OCI-LY3 (cell line): ENCODE data around the gene MIPOL1.

ENCODE experiments used
- EZH2phosphoT487 ChIP-seq: fragments of 200-600 bp; shearing (Covaris generic); IDR thresholded peaks from 2 replicates; pipeline ENCODE4 v1.6.1; 2018; ENCODE audit warnings: antibody characterized with exemption, mixed run types, low read depth
- TF ChIP-seq, protein P1 (sequence below): fragments of 200-600, 300-600 bp; sonication (generic); IDR thresholded peaks from 2 replicates; pipeline ENCODE4 v1.5.1; 2014; ENCODE audit warnings: antibody characterized with exemption, low read length, low read depth

DNA sequence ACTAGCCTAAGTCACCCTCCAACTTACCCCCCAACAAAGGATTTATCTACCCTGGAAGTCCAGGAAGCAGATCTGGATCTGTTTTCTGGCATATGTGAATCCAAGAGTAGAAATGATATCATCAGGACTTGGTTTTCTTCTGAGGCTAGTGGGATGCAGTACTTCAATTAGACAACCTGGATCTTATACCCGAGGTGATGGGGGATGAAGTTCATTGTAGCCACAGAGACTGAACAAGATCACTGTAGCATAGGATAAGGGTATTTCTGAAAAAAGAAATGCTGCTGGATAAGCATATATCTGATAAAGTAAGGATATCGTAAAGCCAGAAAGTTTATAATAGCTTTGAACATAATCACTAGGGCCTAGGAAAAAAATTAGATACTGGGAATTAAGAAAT lies 222.9 kb downstream of the MIPOL1 start:
- TF ChIP-seq, protein P1, sequence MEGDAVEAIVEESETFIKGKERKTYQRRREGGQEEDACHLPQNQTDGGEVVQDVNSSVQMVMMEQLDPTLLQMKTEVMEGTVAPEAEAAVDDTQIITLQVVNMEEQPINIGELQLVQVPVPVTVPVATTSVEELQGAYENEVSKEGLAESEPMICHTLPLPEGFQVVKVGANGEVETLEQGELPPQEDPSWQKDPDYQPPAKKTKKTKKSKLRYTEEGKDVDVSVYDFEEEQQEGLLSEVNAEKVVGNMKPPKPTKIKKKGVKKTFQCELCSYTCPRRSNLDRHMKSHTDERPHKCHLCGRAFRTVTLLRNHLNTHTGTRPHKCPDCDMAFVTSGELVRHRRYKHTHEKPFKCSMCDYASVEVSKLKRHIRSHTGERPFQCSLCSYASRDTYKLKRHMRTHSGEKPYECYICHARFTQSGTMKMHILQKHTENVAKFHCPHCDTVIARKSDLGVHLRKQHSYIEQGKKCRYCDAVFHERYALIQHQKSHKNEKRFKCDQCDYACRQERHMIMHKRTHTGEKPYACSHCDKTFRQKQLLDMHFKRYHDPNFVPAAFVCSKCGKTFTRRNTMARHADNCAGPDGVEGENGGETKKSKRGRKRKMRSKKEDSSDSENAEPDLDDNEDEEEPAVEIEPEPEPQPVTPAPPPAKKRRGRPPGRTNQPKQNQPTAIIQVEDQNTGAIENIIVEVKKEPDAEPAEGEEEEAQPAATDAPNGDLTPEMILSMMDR = no peak
- no peak for TF ChIP-seq EZH2phosphoT487
